KMS-11 (cell line): ENCODE data around the gene CCNI2.

Source experiments
- H2AFZ ChIP-seq: fragments of 200-600 bp; sonication (generic); 2 replicates; pipeline ENCODE4 v1.6.1; 2016; ENCODE audit warnings: antibody characterized with exemption, mixed run types, low read depth
- H3K27ac ChIP-seq: fragments of 200-600 bp; sonication (generic); 2 replicates; pipeline ENCODE4 v1.6.1; 2016; ENCODE audit warnings: mild to moderate bottlenecking, mixed run types
- H3K27me3 ChIP-seq: fragments of 200-600 bp; sonication (generic); 2 replicates; pipeline ENCODE4 v1.6.1; 2017; ENCODE audit warnings: mild to moderate bottlenecking, low read depth, mixed run types, moderate library complexity; ENCODE audit not compliant: insufficient read depth
- H3K36me3 ChIP-seq: fragments of 200-600 bp; sonication (generic); 2 replicates; pipeline ENCODE4 v1.6.1; 2017; ENCODE audit warnings: mild to moderate bottlenecking, mixed run types; ENCODE audit not compliant: insufficient read depth
- H3K4me1 ChIP-seq: fragments of 200-600 bp; sonication (generic); 2 replicates; pipeline ENCODE4 v1.6.1; 2016; ENCODE audit warnings: mild to moderate bottlenecking, low read depth, mixed run types; ENCODE audit not compliant: poor library complexity, severe bottlenecking
- H3K4me2 ChIP-seq: fragments of 200-600 bp; sonication (generic); 2 replicates; pipeline ENCODE4 v1.7.0; 2016; ENCODE audit warnings: mild to moderate bottlenecking, mixed run types
- H3K4me3 ChIP-seq: fragments of 200-600 bp; sonication (generic); IDR thresholded peaks from 2 replicates; pipeline ENCODE4 v1.6.1; 2017; ENCODE audit warnings: low read depth, low read length, mixed read lengths; ENCODE audit not compliant: insufficient read depth
- H3K79me2 ChIP-seq: fragments of 200-600 bp; sonication (generic); 2 replicates; pipeline ENCODE4 v1.6.1; 2016; ENCODE audit warnings: low read depth, mixed run types; ENCODE audit not compliant: insufficient read depth
- H3K9ac ChIP-seq: fragments of 200-600 bp; sonication (generic); 2 replicates; pipeline ENCODE4 v1.6.1; 2016; ENCODE audit warnings: mild to moderate bottlenecking, mixed run types
- H4K20me1 ChIP-seq: fragments of 200-600 bp; sonication (generic); 2 replicates; pipeline ENCODE4 v1.6.1; 2016; ENCODE audit warnings: mild to moderate bottlenecking, mixed run types; ENCODE audit not compliant: insufficient read depth
- TF ChIP-seq, protein P1 (sequence below): fragments of 200-600 bp; sonication (generic); conservative IDR thresholded peaks from 2 replicates; pipeline ENCODE4 v1.6.1; 2017; ENCODE audit warnings: low read depth, mild to moderate bottlenecking, antibody characterized with exemption, low read length, moderate library complexity, mixed read lengths

CCNI2 gene

DNA sequence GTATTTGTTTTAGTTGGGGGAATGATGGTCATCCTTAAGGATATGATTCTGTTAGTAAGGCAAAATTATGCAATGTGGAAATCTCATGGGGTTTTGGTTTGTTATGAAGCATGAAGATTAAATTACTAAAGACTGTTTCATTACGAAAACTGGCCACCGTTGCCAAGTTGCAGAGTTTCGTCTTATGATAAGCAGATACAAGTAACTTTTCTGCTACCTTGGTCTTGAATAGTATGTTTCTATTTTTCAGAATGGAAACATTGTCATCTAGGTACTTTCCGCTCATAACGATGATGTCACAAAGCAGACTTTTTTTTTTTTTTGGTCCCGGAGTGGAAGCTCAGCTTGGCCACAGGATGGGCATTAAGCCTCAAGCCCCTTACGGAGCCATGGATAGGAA lies 4.2 kb downstream of the CCNI2 start:
- H2AFZ ChIP-seq = no peak overlapping the region
- peak overlapping the region; percentile 89 for H3K27ac ChIP-seq
- peaks cover 4% of the 10 kb centered on the region; the same call in 1 of the 2 replicates for H3K79me2 ChIP-seq
- H3K36me3 ChIP-seq = no peaks in the 10 kb centered on the region
- H3K27me3 ChIP-seq = no peaks in the 10 kb centered on the region
- H3K4me1 ChIP-seq = peaks cover 86% of the 10 kb centered on the region
- H3K4me3 ChIP-seq = no peak overlapping the region
- peak overlapping the region; percentile 97 for H3K4me2 ChIP-seq
- TF ChIP-seq, protein P1, sequence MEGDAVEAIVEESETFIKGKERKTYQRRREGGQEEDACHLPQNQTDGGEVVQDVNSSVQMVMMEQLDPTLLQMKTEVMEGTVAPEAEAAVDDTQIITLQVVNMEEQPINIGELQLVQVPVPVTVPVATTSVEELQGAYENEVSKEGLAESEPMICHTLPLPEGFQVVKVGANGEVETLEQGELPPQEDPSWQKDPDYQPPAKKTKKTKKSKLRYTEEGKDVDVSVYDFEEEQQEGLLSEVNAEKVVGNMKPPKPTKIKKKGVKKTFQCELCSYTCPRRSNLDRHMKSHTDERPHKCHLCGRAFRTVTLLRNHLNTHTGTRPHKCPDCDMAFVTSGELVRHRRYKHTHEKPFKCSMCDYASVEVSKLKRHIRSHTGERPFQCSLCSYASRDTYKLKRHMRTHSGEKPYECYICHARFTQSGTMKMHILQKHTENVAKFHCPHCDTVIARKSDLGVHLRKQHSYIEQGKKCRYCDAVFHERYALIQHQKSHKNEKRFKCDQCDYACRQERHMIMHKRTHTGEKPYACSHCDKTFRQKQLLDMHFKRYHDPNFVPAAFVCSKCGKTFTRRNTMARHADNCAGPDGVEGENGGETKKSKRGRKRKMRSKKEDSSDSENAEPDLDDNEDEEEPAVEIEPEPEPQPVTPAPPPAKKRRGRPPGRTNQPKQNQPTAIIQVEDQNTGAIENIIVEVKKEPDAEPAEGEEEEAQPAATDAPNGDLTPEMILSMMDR = no peak
- peak overlapping the region; percentile 51 for H3K9ac ChIP-seq
- H4K20me1 ChIP-seq = no peaks in the 10 kb centered on the region

DNA sequence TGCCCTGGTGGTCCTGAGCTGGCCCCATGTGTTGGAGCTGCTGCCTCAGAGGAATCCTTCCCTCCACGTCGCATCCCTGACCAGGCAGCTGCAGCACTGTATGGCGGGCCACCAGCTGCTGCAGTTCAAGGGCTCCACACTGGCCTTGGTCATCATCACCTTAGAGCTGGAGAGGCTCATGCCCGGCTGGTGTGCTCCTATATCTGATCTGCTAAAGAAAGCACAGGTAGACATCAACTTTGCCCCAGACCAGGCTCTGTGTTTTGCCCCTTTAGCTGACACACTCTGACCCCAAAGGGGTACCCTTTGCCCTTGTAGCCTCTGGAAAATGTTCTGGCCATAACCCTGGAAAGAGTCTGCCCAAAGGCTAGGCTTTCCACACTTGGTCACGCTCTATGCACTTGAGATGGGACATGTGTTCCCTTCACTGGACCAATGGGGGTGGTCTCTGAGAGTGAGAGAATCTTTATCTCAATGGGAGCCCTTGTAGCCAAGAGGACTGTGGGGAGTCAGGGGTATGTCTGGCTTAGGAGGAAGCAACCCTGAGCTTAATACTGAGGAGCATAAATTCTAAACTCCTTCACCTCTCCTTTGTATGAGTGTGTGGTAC lies 4.8 kb downstream of the CCNI2 start:
- peaks cover 82% of the 10 kb centered on the region for H3K4me1 ChIP-seq
- H2AFZ ChIP-seq = no peak overlapping the region
- peak overlapping the region; percentile 89 for H3K27ac ChIP-seq
- H3K4me3 ChIP-seq = no peak overlapping the region
- peak overlapping the region; percentile 97 for H3K4me2 ChIP-seq
- no peaks in the 10 kb centered on the region for H3K27me3 ChIP-seq
- peak overlapping the region; percentile 51; the same call in 1 of the 2 replicates for H3K9ac ChIP-seq
- H3K36me3 ChIP-seq = no peaks in the 10 kb centered on the region
- H4K20me1 ChIP-seq = no peaks in the 10 kb centered on the region
- TF ChIP-seq, protein P1 = no peak
- H3K79me2 ChIP-seq = peaks cover 4% of the 10 kb centered on the region; the same call in 1 of the 2 replicates

DNA sequence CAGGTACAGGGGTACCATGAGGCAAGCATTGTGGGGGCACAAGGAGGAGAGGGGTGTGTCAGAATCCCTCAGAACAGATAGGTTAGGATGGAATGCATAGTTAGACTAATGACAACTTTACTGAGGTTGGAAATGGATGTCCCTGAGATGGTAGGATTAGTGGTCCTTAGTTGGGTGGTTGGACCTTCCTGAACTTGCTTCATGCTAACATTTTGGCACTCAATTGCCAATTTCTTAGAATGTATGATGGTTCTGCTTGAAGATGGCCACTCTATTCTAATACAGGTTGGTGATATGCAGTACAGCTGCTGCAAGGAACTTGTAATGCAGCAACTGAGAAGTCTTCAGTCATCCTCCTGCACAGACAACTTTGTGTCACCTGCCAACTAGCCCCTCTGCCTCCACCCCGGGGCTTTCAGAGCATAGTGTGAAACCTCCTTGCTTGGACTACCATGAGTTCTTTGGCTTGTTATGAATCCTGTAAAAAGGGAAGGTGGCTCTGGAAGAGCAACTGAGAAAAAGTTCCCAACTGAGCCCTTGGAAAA lies 5.4 kb downstream of the CCNI2 start:
- no peak overlapping the region for H2AFZ ChIP-seq
- no peak overlapping the region for H3K4me3 ChIP-seq
- H3K79me2 ChIP-seq = peaks cover 4% of the 10 kb centered on the region; the same call in 1 of the 2 replicates
- TF ChIP-seq, protein P1 = no peak
- H3K27ac ChIP-seq = peak overlapping the region; percentile 89
- no peaks in the 10 kb centered on the region for H4K20me1 ChIP-seq
- no peaks in the 10 kb centered on the region for H3K27me3 ChIP-seq
- H3K9ac ChIP-seq = peak overlapping the region; percentile 51; the same call in 1 of the 2 replicates
- H3K4me2 ChIP-seq = peak overlapping the region; percentile 97
- no peaks in the 10 kb centered on the region for H3K36me3 ChIP-seq
- peaks cover 82% of the 10 kb centered on the region for H3K4me1 ChIP-seq

DNA sequence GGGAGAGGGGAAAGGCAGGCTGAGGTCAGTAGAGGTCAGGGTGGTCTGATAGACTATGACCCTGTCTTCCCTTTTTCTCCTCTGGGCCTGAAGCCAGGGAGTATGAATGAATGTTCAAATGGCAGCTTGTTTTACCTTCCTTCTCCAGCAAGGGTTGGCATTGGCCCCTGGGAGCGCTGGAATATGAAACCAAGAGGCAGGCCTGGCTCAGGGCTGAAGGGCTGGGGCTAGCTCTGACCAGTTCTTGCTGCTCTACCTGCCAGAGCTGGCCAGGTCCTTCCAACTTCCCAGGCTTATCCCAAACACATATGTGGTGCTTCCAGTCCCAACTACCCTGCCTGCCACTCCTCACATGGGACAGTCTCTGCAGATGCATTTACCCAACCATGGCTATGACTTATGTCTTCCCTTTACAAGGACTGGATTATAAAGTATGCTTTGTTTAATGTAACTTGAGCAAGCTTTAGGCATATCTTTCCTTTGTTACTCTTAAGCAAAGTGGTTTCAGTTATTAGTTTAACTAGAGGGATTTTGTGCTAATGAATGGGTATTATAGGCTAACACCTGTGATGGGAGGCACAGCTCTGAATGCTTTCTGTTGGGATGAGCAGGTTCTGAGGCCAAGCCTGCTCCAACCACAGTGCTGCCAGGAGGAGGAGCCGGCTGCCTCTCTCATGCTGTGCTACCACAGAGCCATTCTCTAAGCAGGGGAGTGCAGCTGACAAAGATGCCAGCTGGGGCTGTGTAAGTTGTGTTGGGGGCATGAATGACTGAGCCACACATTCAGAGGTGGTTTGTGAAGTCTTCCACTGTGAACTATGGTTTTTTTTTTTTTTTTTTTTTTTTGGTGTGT lies 6.1 kb downstream of the CCNI2 start:
- Histone ChIP-seq H3K4me3 (no peak overlapping the region), H3K4me2 (peak overlapping the region; percentile 97), H3K27ac (peak overlapping the region; percentile 89), H3K4me1 (peaks cover 75% of the 10 kb centered on the region), H2AFZ (no peak overlapping the region), H3K27me3 (no peaks in the 10 kb centered on the region), H3K36me3 (no peaks in the 10 kb centered on the region), H3K79me2 (peaks cover 3% of the 10 kb centered on the region; the same call in 1 of the 2 replicates), H4K20me1 (no peaks in the 10 kb centered on the region), H3K9ac (peak overlapping the region; percentile 51)
- TF ChIP-seq, protein P1 = no peak
